Activated T-cell treated with anti-CD3 and anti-CD28 coated beads, Interleukin-2, amount 50 U/mL, for 24 hours (primary cell): ENCODE data around the gene DPYD.

Experiments used
- DNase-seq: peaks from one replicate; pipeline ENCODE4 v3.0.0-alpha.2; 2020
- H3K27ac Mint-ChIP-seq: 2 replicates; pipeline ENCODE4 v1.8.0; 2020; ENCODE audit warnings: mild to moderate bottlenecking, mixed read lengths
- H3K27me3 Mint-ChIP-seq: 2 replicates; pipeline ENCODE4 v1.8.0; 2020; ENCODE audit warnings: mixed read lengths
- H3K36me3 Mint-ChIP-seq: 2 replicates; pipeline ENCODE4 v1.8.0; 2020; ENCODE audit warnings: low read depth, mixed read lengths
- H3K4me1 Mint-ChIP-seq: 2 replicates; pipeline ENCODE4 v1.8.0; 2020; ENCODE audit warnings: low read depth, mixed read lengths
- H3K4me3 Mint-ChIP-seq: 2 replicates; pipeline ENCODE4 v1.8.0; 2020; ENCODE audit warnings: mild to moderate bottlenecking, moderate library complexity, mixed read lengths
- H3K9me3 Mint-ChIP-seq: 2 replicates; pipeline ENCODE4 v1.8.0; 2020; ENCODE audit warnings: mixed read lengths

Gene DPYD

DNA sequence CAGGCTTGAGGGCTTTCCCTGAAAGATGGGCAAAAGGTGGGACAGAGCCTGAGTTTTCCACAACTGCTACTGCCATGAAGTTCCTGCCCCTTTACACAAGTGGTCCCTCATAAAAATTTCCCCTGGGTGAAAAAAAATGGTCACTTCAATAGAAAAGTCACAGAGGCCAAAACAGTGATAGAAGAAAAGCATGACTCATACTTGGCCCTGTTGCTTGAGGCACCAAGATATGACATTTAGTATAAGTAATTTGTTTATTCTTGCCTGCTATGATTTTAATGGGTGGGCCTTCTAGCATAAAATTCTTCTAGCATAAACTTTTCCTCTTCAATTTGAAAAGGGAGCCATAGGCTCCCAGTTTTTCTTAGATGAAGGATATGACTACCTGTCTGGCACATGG is 280.2 kb downstream of the DPYD start:
- Mint-ChIP-seq H3K4me1 (no peaks in the 10 kb centered on the region), H3K36me3 (peaks cover 26% of the 10 kb centered on the region)
- no peak for DNase-seq

DNA sequence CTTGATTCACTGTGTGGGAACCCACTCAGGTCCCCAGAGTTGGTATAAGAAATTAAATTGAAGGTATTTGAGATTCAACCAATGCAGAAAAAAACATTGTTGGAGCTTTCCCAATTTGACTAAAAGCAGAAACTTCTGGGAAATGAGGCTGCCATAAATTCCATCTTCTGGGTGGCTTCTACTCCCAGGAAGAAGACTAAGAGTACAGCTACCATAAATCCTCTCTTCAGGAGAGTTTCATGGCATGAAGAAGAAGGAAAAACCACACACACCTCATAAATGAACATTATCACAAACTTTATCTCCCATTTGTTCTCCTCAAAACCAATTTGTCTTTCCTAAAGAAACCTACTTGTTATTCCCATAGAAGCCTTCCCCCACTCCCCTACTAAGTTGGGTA is 283.9 kb downstream of the DPYD start:
- Mint-ChIP-seq H3K9me3 (no peaks in the 10 kb centered on the region), H3K4me1 (peaks cover 5% of the 10 kb centered on the region), H3K27ac (no peak overlapping the region), H3K4me3 (no peak overlapping the region), H3K27me3 (no peaks in the 10 kb centered on the region), H3K36me3 (peaks cover 13% of the 10 kb centered on the region)
- no peak for DNase-seq

More for the DNA sequence above, 280.2 kb downstream of the DPYD start:
- H3K9me3 Mint-ChIP-seq: peaks cover 3% of the 10 kb centered on the region
- no peak overlapping the region for H3K27ac Mint-ChIP-seq
- H3K4me3 Mint-ChIP-seq: no peak overlapping the region
- no peaks in the 10 kb centered on the region for H3K27me3 Mint-ChIP-seq

DNA sequence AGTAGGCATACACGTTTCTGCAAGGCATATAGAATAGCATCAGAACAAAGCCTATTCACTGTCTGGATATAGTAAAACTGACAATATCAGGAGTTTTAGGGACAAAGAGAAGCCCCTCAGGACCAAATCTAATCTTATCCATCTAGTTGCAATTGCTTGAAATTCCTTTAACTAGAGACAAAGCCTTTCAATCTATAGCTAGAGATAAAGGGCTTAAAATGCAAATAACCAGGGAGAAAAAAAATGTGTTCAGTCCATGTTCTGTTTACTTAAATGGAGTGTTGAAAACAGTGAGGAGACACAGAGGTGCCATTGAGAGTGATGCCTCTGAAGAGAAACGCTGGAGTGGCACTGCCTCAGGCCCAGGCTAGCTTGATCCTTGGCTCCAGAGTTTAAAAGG is 286.1 kb downstream of the DPYD start:
- no peak overlapping the region for H3K27ac Mint-ChIP-seq
- DNase-seq: no peak
- no peak overlapping the region for H3K4me3 Mint-ChIP-seq
- no peaks in the 10 kb centered on the region for H3K9me3 Mint-ChIP-seq
- peaks cover 13% of the 10 kb centered on the region for H3K36me3 Mint-ChIP-seq
- H3K4me1 Mint-ChIP-seq: peaks cover 10% of the 10 kb centered on the region
- no peaks in the 10 kb centered on the region for H3K27me3 Mint-ChIP-seq

DNA sequence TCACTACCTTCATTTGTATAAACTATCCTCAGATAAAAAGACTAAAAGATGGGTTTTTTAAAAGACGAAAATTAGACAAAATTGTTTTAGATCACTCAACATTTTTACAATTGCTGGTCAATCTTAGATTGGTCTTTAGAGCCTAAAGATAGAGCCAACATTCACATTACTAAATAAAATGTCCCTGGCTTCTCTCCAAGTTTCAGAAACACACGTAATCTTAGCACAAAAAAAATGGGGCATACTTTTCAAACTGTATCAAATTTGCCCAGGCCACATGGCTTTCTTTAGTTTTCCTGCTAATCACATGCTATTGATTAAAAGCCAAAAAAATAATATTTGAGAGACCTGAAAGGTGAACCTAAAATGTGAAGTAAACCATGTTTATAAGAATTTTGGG is 288.1 kb downstream of the DPYD start:
- no peak overlapping the region for H3K27ac Mint-ChIP-seq
- no peak for DNase-seq
- H3K27me3 Mint-ChIP-seq: no peaks in the 10 kb centered on the region
- peaks cover 5% of the 10 kb centered on the region for H3K36me3 Mint-ChIP-seq
- H3K9me3 Mint-ChIP-seq: no peaks in the 10 kb centered on the region
- H3K4me3 Mint-ChIP-seq: no peak overlapping the region
- peaks cover 10% of the 10 kb centered on the region for H3K4me1 Mint-ChIP-seq

DNA sequence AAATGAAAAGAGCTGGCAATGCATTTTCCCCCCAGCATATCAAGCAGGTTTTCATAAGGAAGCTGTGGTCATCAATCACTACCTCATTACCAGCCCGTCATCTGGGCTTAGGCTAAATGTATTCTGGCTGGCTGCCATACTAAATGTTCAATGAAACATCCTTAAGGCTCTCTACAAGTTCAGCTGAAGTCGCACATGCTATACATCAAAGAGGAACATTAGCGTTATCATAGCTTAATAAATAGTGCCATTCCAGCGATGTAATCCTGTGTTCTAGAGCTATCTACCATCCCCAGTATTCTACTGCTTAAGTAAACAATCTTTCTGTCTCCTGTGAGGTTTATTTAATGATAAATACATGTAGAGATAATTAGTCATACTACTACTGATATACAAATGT is 288.8 kb downstream of the DPYD start:
- Mint-ChIP-seq H3K4me1 (peaks cover 10% of the 10 kb centered on the region), H3K27ac (no peak overlapping the region), H3K4me3 (no peak overlapping the region), H3K27me3 (no peaks in the 10 kb centered on the region), H3K9me3 (no peaks in the 10 kb centered on the region), H3K36me3 (peaks cover 2% of the 10 kb centered on the region)
- no peak for DNase-seq

DNA sequence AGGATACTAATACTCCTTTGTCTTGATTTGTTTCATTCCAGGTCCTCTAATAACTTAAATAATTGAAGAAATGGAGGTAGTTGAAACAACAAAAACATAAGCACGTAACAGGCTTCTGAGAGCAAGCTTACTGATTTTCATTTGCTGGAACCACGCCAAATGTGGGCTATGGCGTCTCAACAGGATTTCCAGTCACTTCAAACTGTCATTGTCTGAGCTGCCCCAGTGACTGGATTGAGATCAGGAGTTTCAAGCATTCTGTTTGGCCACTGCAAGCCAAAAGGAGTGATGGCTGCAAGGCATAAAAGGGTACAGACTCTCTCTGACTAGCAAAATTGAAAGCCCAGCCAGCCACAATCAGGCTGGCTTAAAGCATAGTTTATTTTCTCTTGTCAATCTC is 289.9 kb downstream of the DPYD start:
- peaks cover 10% of the 10 kb centered on the region for H3K4me1 Mint-ChIP-seq
- no peaks in the 10 kb centered on the region for H3K36me3 Mint-ChIP-seq
- DNase-seq: no peak
- no peaks in the 10 kb centered on the region for H3K27me3 Mint-ChIP-seq
- H3K27ac Mint-ChIP-seq: no peak overlapping the region
- H3K4me3 Mint-ChIP-seq: no peak overlapping the region
- no peaks in the 10 kb centered on the region for H3K9me3 Mint-ChIP-seq

DNA sequence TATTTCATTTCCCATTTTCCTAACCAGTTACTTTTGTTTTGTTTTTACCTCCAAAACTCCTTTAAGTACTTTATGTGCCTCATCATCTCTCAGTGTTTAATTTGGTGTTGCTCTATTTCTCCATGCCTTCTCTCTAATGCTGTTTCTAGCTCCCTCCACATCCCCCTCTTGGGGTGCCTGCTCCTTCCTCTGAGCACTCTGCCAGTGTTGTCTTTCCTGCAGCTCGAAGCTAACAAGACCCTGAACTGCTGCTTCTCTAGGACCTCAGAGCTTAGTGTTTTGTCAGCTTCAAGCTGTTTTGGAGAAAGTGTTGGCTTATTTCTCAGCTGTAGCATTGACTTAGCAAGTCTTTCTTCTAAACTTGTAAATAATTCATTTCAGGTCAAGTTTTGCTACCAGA is 290.6 kb downstream of the DPYD start:
- Mint-ChIP-seq H3K4me3 (no peak overlapping the region), H3K27ac (no peak overlapping the region), H3K4me1 (peaks cover 10% of the 10 kb centered on the region), H3K27me3 (no peaks in the 10 kb centered on the region), H3K9me3 (no peaks in the 10 kb centered on the region), H3K36me3 (no peaks in the 10 kb centered on the region)
- no peak for DNase-seq

DNA sequence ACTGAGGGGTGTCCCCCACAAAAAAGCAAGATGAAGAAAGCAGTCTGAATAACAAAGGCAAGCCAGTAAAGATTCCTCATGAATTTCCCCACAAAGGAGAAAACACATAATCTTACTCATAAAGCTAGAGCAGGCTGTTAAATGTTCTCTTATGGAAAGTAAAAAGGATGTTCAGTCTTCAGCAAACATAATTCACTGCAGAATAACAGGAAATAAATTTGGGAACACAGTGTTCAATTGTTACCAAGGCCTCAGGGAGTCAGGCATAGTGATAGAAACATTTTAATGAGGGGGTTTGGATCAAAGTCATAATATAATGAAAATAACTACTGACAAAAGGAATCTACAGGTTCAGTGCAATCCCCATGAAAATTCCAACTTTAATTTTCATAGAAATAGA is 297.6 kb downstream of the DPYD start:
- Mint-ChIP-seq H3K27ac (no peak overlapping the region), H3K27me3 (no peaks in the 10 kb centered on the region), H3K4me1 (no peaks in the 10 kb centered on the region)

DNA sequence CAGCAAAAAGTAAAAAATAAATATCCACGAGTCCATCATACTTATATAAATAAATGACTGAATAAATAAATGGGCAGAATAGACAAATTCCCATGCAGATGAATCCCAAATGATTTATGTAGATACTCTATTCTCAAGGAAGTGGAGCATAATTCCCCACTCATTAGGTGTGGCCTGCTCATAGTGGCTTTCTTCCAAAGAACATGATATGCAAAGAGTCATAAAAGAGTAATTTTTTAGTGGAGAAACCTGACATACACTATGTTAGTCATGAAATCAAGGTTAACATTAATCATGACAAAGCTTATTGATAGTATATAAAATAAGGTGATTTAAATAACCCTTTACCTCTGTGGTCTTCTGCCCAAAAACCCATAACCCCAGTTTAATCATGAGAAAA is 298.9 kb downstream of the DPYD start:
- H3K36me3 Mint-ChIP-seq: peaks cover 8% of the 10 kb centered on the region
- H3K4me3 Mint-ChIP-seq: no peak overlapping the region
- no peaks in the 10 kb centered on the region for H3K27me3 Mint-ChIP-seq
- no peaks in the 10 kb centered on the region for H3K4me1 Mint-ChIP-seq
- H3K27ac Mint-ChIP-seq: no peak overlapping the region
- H3K9me3 Mint-ChIP-seq: no peaks in the 10 kb centered on the region
- DNase-seq: no peak

More for the DNA sequence above, 297.6 kb downstream of the DPYD start:
- no peak for DNase-seq
- peaks cover 8% of the 10 kb centered on the region for H3K36me3 Mint-ChIP-seq
- H3K4me3 Mint-ChIP-seq: no peak overlapping the region
- no peaks in the 10 kb centered on the region for H3K9me3 Mint-ChIP-seq

DNA sequence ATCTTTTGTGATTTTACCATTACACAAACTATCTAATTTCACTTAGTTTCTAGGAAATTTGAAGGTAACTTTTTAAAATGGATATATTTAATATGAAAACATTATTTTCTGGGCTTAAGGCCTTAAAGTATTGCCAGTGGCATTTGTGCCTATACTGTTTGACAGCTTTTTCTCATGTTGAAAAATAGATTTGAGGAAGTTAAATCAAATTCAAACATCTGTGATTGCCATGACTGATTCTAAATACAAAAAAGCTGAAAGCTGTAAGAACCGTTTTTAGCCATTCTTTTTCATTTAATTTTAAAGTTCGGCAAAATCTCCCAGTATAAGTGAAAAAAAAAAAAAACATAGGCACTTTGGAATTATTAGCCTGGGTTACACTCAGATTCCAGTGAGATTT is 301.1 kb downstream of the DPYD start:
- no peaks in the 10 kb centered on the region for H3K9me3 Mint-ChIP-seq
- no peak overlapping the region for H3K4me3 Mint-ChIP-seq
- no peak overlapping the region for H3K27ac Mint-ChIP-seq
- no peak for DNase-seq
- no peaks in the 10 kb centered on the region for H3K27me3 Mint-ChIP-seq
- peaks cover 11% of the 10 kb centered on the region for H3K36me3 Mint-ChIP-seq
- H3K4me1 Mint-ChIP-seq: no peaks in the 10 kb centered on the region

DNA sequence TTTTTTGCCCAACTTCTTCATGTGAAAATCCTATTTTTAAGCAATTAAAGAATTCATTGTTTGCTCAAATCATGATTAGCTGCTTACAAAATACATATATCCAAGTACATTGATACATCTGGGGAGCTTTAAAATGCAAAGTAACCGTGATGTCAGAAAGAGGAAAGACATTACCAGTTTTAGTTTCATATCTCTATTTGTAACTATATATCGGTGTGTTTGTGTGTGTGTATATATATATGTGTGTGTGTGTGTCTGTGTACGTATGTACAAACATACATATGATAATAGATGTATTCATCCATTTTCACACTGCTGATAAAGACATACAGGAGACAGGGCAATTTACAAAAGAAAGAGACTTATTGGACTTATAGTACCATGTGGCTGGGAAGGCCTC is 310.1 kb downstream of the DPYD start:
- Mint-ChIP-seq H3K9me3 (peaks cover 2% of the 10 kb centered on the region), H3K4me1 (no peaks in the 10 kb centered on the region), H3K36me3 (peaks cover 3% of the 10 kb centered on the region), H3K27me3 (no peaks in the 10 kb centered on the region), H3K4me3 (no peak overlapping the region), H3K27ac (no peak overlapping the region)
- no peak for DNase-seq

DNA sequence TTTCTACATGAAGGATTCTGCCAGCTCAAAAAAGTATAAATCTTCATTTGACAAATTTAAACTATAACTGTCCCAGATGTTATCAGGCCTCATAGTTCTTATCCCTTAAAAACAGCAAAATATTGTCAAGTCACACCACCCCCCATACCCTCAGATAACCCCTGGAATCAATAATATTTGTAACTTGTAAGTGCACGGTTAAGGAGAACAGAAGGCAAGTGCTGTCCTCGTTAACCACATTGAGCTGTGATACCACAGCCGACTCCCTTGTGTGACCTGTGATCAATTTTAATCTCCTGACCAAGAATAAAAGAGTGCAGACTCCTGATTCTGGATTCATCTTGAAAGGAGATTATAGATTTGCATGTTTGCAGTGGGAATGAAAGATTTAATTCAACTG is 310.7 kb downstream of the DPYD start:
- no peak overlapping the region for H3K27ac Mint-ChIP-seq

DNA sequence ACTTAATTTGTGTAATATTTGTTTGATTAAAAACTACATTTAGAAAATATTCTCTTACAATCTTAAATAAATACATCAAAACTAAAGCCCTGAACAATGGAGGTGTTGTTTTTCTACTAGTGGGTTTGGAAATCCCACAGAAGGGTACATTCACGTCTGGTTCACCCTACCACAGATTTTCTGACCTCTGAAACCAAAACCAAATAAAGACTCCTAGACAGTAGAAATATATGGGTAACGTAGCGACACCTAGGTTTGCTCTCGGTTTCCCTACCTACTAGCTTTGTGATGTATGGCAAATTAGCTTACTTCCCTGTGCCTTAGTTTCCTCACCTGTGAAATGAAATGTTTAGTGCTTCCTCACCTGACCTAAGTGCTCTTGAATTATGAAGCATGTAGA is 312.6 kb downstream of the DPYD start:
- Mint-ChIP-seq H3K4me1 (peaks cover 4% of the 10 kb centered on the region), H3K9me3 (peaks cover 2% of the 10 kb centered on the region), H3K36me3 (peaks cover 3% of the 10 kb centered on the region), H3K4me3 (no peak overlapping the region), H3K27me3 (no peaks in the 10 kb centered on the region), H3K27ac (no peak overlapping the region)
- no peak for DNase-seq

More for the DNA sequence above, 310.7 kb downstream of the DPYD start:
- Mint-ChIP-seq H3K4me3 (no peak overlapping the region), H3K9me3 (peaks cover 2% of the 10 kb centered on the region), H3K36me3 (peaks cover 3% of the 10 kb centered on the region), H3K4me1 (peaks cover 4% of the 10 kb centered on the region), H3K27me3 (no peaks in the 10 kb centered on the region)
- no peak for DNase-seq

DNA sequence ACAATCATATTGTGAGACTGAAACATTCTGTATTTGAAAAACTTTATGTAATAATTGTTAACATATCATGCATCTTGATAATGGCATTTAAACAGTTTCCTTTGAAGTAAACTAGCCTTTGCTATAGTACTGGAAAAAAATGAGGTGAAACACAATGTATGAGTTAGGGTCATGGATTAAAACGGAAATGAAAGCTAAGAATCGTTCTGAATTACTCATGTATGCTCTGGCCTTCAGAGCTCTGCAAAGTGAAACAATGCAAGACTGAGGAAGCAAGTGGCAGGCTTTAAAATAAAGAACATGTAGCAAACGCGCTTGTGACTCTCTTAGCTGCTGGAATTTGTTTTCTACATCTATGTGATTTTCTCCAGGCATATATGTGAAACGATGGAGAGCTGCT is 317.1 kb downstream of the DPYD start:
- no peak for DNase-seq
- peaks cover 6% of the 10 kb centered on the region for H3K4me1 Mint-ChIP-seq
- no peak overlapping the region for H3K4me3 Mint-ChIP-seq
- H3K36me3 Mint-ChIP-seq: no peaks in the 10 kb centered on the region
- no peaks in the 10 kb centered on the region for H3K27me3 Mint-ChIP-seq
- H3K9me3 Mint-ChIP-seq: no peaks in the 10 kb centered on the region
- H3K27ac Mint-ChIP-seq: no peak overlapping the region

DNA sequence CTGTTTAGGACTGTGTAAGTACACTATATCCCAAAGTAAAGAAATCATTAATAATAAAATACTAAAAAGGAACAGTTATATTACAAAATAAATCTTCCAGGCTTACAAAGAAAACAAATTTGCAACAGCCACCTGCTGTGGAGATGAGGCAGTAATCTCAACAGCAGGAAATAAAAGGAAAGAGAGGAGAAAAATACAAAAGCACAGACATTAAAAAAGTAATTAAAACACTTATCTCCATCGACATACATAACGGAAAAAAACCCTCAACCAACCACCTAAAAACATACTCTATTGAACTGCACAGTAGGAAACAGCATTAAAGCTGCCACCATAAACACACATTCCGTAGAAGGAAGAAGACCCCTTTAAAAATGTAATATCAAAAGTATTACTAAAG is 317.6 kb downstream of the DPYD start:
- Mint-ChIP-seq H3K9me3 (no peaks in the 10 kb centered on the region), H3K27ac (no peak overlapping the region), H3K4me1 (peaks cover 6% of the 10 kb centered on the region), H3K4me3 (no peak overlapping the region), H3K27me3 (no peaks in the 10 kb centered on the region), H3K36me3 (no peaks in the 10 kb centered on the region)
- DNase-seq: no peak

DNA sequence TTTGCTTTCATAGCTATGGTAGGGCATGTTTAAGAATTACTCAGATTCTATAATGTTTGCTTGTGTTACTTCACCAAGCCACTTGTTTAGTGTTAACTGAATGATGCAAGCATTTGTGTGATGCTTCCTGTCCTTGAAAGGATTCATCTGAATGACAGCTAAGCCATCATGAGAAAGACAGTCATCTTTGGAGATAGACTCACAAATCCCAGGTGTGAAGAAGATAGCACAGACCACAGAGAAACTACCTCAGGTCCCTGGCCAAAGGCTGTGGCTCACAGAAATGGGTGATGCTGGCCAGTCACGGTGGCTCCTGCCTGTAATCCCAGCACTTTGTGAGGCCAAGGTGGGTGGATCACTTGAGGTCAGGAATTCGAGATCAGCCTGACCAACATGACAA is 321.4 kb downstream of the DPYD start:
- no peak for DNase-seq
- Mint-ChIP-seq H3K4me1 (peaks cover 1% of the 10 kb centered on the region), H3K9me3 (no peaks in the 10 kb centered on the region), H3K4me3 (no peak overlapping the region), H3K36me3 (peaks cover 3% of the 10 kb centered on the region), H3K27ac (no peak overlapping the region), H3K27me3 (no peaks in the 10 kb centered on the region)
